Vagina (tissue), 2 donors: Measurements from ENCODE around the gene KCNK17. TPM values are rescaled to one million over a fixed set of nuclear protein-coding genes. Genes with fewer than 3 reads are reported as not detected.

Experiments
- DNase-seq, 2 donors: peaks; one replicate each; pipeline ENCODE4 v3.0.0-alpha.2; 2017; ENCODE audit errors: extremely low spot score in 2 of 2
- H3K27ac ChIP-seq: fragments of 200-600 bp; sonication (generic); one replicate; pipeline ENCODE4 v1.5.1; 2019
- H3K27me3 ChIP-seq: fragments of 200-600 bp; sonication (generic); one replicate; pipeline ENCODE4 v1.5.1; 2019
- H3K36me3 ChIP-seq, 2 donors: fragments of 200-600 bp; sonication (generic); one replicate each; pipeline ENCODE4 v1.5.1; 2017 to 2019
- H3K4me1 ChIP-seq: fragments of 200-600 bp; sonication (generic); one replicate; pipeline ENCODE4 v1.5.1; 2019
- H3K4me3 ChIP-seq, 2 donors: fragments of 200-600 bp; sonication (generic); 1 replicate in 1 of 2; 2 replicates in 1 of 2; pipeline ENCODE4 v1.5.1; 2016 to 2019
- H3K9me3 ChIP-seq: fragments of 200-600 bp; sonication (generic); one replicate; pipeline ENCODE4 v1.5.1; 2019
- POLR2A ChIP-seq, 2 donors: fragments of 450-650 bp; IDR thresholded peaks; one replicate each; pipeline ENCODE4 v1.6.1; 2017; ENCODE audit warnings: antibody characterized with exemption in 2 of 2, mild to moderate bottlenecking in 2 of 2, moderate library complexity in 2 of 2
- POLR2AphosphoS5 ChIP-seq, 2 donors: sonication (generic); formaldehyde crosslinking; IDR thresholded peaks; one replicate each; pipeline ENCODE4 v1.9.0; 2017; ENCODE audit warnings: antibody characterized with exemption in 2 of 2, mild to moderate bottlenecking in 2 of 2, low read depth in 1 of 2; ENCODE audit not compliant: insufficient read depth in 1 of 2
- intact Hi-C: fragments of 100-400 bp; cut with DNase I; formaldehyde crosslinking; loops from one replicate; pipeline ENCODE4 v1.15.1; 2023
- total RNA-seq: library from RNA; depleted of rRNA; stranded (reverse); fragments of >200 nt; gene quantifications from one replicate; pipeline ENCODE4 v1.2.3, GENCODE V29; 2016
- TF ChIP-seq, protein P1 (sequence below), 3 experiments: fragments of 450-650 bp in 2 of 3; fragments of 200-600 bp in 1 of 3; sonication (generic) in 1 of 3; IDR thresholded peaks; one replicate each; pipeline ENCODE4 v1.5.1; 2017 to 2019; ENCODE audit warnings: antibody characterized with exemption in 3 of 3, mild to moderate bottlenecking in 2 of 3, moderate library complexity in 2 of 3

The KCNK17 gene
- total RNA-seq, 1 donor from 2014 or later: not detected

- TF ChIP-seq POLR2A (IDR thresholded peaks at IDR 0.05): no peak
- TF ChIP-seq, protein P1, sequence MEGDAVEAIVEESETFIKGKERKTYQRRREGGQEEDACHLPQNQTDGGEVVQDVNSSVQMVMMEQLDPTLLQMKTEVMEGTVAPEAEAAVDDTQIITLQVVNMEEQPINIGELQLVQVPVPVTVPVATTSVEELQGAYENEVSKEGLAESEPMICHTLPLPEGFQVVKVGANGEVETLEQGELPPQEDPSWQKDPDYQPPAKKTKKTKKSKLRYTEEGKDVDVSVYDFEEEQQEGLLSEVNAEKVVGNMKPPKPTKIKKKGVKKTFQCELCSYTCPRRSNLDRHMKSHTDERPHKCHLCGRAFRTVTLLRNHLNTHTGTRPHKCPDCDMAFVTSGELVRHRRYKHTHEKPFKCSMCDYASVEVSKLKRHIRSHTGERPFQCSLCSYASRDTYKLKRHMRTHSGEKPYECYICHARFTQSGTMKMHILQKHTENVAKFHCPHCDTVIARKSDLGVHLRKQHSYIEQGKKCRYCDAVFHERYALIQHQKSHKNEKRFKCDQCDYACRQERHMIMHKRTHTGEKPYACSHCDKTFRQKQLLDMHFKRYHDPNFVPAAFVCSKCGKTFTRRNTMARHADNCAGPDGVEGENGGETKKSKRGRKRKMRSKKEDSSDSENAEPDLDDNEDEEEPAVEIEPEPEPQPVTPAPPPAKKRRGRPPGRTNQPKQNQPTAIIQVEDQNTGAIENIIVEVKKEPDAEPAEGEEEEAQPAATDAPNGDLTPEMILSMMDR (IDR thresholded peaks at IDR 0.05): no peak
- no peak for TF ChIP-seq POLR2AphosphoS5 (IDR thresholded peaks at IDR 0.05; ENCODE audit: insufficient read depth in 1 of 2, low read depth in 1 of 2)
- intact Hi-C loops: no loop called here
- Histone ChIP-seq H3K4me3 (no peak overlapping the region), H3K4me1 (no peaks in the 10 kb centered on the region), H3K27ac (no peak overlapping the region), H3K36me3 (no peaks in the 10 kb centered on the region), H3K9me3 (no peaks in the 10 kb centered on the region), H3K27me3 (no peaks in the 10 kb centered on the region)
- DNase-seq: no peak
These were observed 27.7 kb upstream of the KCNK17 start for GRCh38 chr6:39341937-39342336.

- intact Hi-C loops: no loop called here
- H3K9me3 ChIP-seq: no peaks in the 10 kb centered on the region
- no peak overlapping the region for H3K4me3 ChIP-seq
- no peaks in the 10 kb centered on the region for H3K36me3 ChIP-seq
- no peaks in the 10 kb centered on the region for H3K27me3 ChIP-seq
- H3K27ac ChIP-seq: no peak overlapping the region
- no peak for DNase-seq
- no peaks in the 10 kb centered on the region for H3K4me1 ChIP-seq
- TF ChIP-seq POLR2AphosphoS5 (IDR thresholded peaks at IDR 0.05; ENCODE audit: insufficient read depth in 1 of 2, low read depth in 1 of 2) (no peak), POLR2A (IDR thresholded peaks at IDR 0.05) (no peak)
- TF ChIP-seq, protein P1 (IDR thresholded peaks at IDR 0.05): no peak
These were observed 27.1 kb upstream of the KCNK17 start for GRCh38 chr6:39341352-39341751.

DNA sequence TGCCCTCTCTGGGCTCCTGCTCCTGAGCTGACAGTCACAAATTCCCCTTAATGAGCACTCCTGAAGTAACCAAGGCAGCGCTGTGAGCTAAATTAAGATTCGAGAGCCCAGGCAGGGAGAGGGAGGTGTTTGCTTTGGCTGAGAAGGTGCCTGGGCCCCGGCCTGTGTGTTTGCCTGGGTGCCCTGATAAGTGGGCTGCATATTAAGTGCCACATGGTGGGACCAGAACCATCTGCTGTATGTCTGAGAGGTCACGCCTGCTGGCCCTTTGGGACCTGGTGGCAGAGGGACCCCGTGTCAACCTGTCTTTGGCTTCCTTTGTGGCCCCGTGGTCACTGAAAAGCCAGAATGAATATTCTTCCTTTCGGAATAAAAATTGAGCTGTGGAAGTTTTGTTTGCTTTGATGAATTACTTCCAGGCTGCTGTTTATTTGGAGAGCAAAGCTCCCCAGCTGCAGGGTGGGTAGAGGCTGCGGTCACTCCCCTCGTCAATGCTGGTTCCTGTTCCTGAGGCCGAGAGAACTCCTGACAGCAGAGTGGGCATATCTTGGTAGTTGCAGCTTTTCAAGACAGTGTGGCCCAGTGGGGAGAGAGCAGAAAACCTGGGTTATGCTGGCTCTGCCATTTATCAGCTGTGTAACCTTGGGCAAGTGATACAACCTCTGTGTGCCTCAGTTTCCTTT lies 25.8 kb upstream of the KCNK17 start:
- H3K9me3 ChIP-seq: no peaks in the 10 kb centered on the region
- no peaks in the 10 kb centered on the region for H3K27me3 ChIP-seq
- no peaks in the 10 kb centered on the region for H3K36me3 ChIP-seq
- no peaks in the 10 kb centered on the region for H3K4me1 ChIP-seq
- H3K27ac ChIP-seq: no peak overlapping the region
- H3K4me3 ChIP-seq: no peak overlapping the region
- DNase-seq: no peak
- intact Hi-C loops: no loop called here
- TF ChIP-seq, protein P1 (IDR thresholded peaks at IDR 0.05): no peak
- TF ChIP-seq POLR2AphosphoS5 (IDR thresholded peaks at IDR 0.05; ENCODE audit: insufficient read depth in 1 of 2, low read depth in 1 of 2): no peak
- no peak for TF ChIP-seq POLR2A (IDR thresholded peaks at IDR 0.05)

GRCh38 chr6:39339096-39339867 lies 25.1 kb upstream of the KCNK17 start:
- intact Hi-C loops: no loop called here
- Histone ChIP-seq H3K9me3 (no peaks in the 10 kb centered on the region), H3K4me1 (no peaks in the 10 kb centered on the region), H3K27ac (no peak overlapping the region), H3K36me3 (no peaks in the 10 kb centered on the region), H3K27me3 (no peaks in the 10 kb centered on the region), H3K4me3 (no peak overlapping the region)
- DNase-seq: no peak
- TF ChIP-seq POLR2A (IDR thresholded peaks at IDR 0.05): no peak
- TF ChIP-seq, protein P1 (IDR thresholded peaks at IDR 0.05): no peak
- TF ChIP-seq POLR2AphosphoS5 (IDR thresholded peaks at IDR 0.05; ENCODE audit: insufficient read depth in 1 of 2, low read depth in 1 of 2): no peak

- Histone ChIP-seq H3K4me1 (no peaks in the 10 kb centered on the region), H3K36me3 (no peaks in the 10 kb centered on the region), H3K27me3 (no peaks in the 10 kb centered on the region), H3K27ac (no peak overlapping the region), H3K4me3 (no peak overlapping the region), H3K9me3 (no peaks in the 10 kb centered on the region)
- intact Hi-C loops: no loop called here
- TF ChIP-seq, protein P1 (IDR thresholded peaks at IDR 0.05): no peak
- no peak for TF ChIP-seq POLR2A (IDR thresholded peaks at IDR 0.05)
- no peak for TF ChIP-seq POLR2AphosphoS5 (IDR thresholded peaks at IDR 0.05; ENCODE audit: insufficient read depth in 1 of 2, low read depth in 1 of 2)
- no peak for DNase-seq
These were observed 24.2 kb upstream of the KCNK17 start for GRCh38 chr6:39338397-39338796.
